Amniotic epithelial cell (primary cell): ENCODE results near the gene PSAP.

Source experiments
- DNase-seq: peaks from one replicate; pipeline ENCODE4 v3.0.0-alpha.2; 2010; ENCODE audit warnings: low read depth

The PSAP gene

DNA sequence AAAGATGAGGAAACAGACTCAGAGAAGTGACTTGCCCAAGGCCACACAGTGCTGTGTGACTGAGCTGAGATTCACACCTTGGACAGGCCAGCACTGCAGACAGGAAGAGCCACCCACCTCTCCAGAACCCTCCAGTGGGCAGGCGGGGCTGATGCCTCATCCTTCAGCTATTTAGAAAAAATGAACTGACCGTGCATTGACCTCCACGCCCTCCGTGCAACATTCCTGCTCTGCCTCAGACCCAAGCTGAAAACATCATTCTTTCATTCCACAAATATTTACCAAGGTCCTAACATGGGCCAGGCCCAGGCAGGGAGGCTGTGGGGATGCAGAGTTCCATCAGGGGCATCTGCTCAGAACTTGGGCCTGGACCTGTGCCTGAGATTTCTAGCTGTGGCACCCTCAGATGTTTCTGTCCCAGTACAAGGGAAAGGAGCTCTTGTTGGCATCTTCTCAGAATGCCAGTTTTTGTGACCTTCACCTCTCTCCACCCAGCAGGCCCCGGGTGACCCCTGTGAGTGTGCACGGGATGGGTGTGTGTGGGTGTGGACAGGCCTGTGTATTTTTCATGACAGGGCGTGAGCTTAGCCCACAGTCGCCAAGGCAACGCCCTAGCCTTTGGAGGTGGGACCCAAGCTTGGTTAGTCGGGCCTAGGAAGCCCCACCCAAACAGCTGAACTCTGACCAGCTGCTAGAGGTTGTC is 84.2 kb downstream of the PSAP start:
- peak; percentile 98 for DNase-seq
